GM10248 (cell line): ENCODE data around the gene TNFRSF21.
"Not testable (repeated sequence)": the region's sequence is repeated elsewhere in the genome, so short reads cannot be mapped to it uniquely, and the experiment has no call there.

Source experiments
- CTCF ChIA-PET: fragments of 300-600 bp; sonication (Branson Sonifier 250); formaldehyde crosslinking; extraction: SDS; loops from one replicate; lab custom pipeline; 2021; ENCODE audit warnings: antibody characterized with exemption; lab: Yijun Ruan, JAX
- POLR2A ChIA-PET: fragments of 350-650 bp; sonication (Branson Sonifier 250); formaldehyde crosslinking; extraction: SDS; loops from one replicate; lab custom pipeline; 2020; ENCODE audit warnings: antibody characterized with exemption; lab: Yijun Ruan, JAX
- DNase-seq: peaks from one replicate; pipeline ENCODE4 v3.0.0; 2012; ENCODE audit errors: extremely low spot score
- CTCF ChIP-seq: IDR thresholded peaks from 2 replicates; pipeline ENCODE4 v1.5.1; 2012; ENCODE audit warnings: mild to moderate bottlenecking, low read depth; ENCODE audit errors: extremely low read depth, missing control alignments, control extremely low read depth

TNFRSF21 gene

GRCh38 chr6:47343600-47343999 lies 33.9 kb upstream of the TNFRSF21 start:
- CTCF ChIA-PET, result no interaction called here
- POLR2A ChIA-PET, result no interaction called here
- no peak for TF ChIP-seq CTCF
- no peak for DNase-seq

GRCh38 chr6:47342824-47343223 lies 33.1 kb upstream of the TNFRSF21 start:
- no peak for TF ChIP-seq CTCF
- ChIA-PET POLR2A (no interaction called here), CTCF (interaction anchor here (1.3 to 1.7 kb wide), 2 partner anchors 12 to 14 kb away, joined by 4 to 6 read pairs; no protein-coding TSS in a partner anchor)
- DNase-seq, result no peak

GRCh38 chr6:47337519-47337918 lies 27.8 kb upstream of the TNFRSF21 start:
- CTCF ChIA-PET, result interaction anchor here (1.1 to 1.5 kb wide), 3 partner anchors 12 to 240 kb away, joined by 3 to 5 read pairs (median 3); no protein-coding TSS in a partner anchor
- POLR2A ChIA-PET, result no interaction called here
- no peak for TF ChIP-seq CTCF
- DNase-seq, result no peak

- POLR2A ChIA-PET, result no interaction called here
- no peak for TF ChIP-seq CTCF
- CTCF ChIA-PET, result interaction anchor here (0.8 to 1.1 kb wide), 3 partner anchors 9 to 14 kb away, joined by 3 to 5 read pairs (median 3); no protein-coding TSS in a partner anchor
- no peak for DNase-seq
Measured at GRCh38 chr6:47336334-47336733, 26.6 kb upstream of the TNFRSF21 start.

GRCh38 chr6:47335466-47335865 lies 25.8 kb upstream of the TNFRSF21 start:
- ChIA-PET CTCF (no interaction called here), POLR2A (no interaction called here)
- no peak for TF ChIP-seq CTCF
- no peak for DNase-seq

GRCh38 chr6:47334334-47334733 lies 24.6 kb upstream of the TNFRSF21 start:
- ChIA-PET POLR2A (no interaction called here), CTCF (no interaction called here)
- TF ChIP-seq CTCF, result no peak
- DNase-seq, result no peak

- CTCF ChIA-PET, result interaction anchor here (0.9 kb wide), 1 partner anchor 231 kb away, joined by 4 read pairs; no protein-coding TSS in a partner anchor
- POLR2A ChIA-PET, DNase-seq: not testable (repeated sequence)
Measured at GRCh38 chr6:47328606-47329005, 18.9 kb upstream of the TNFRSF21 start.

- POLR2A ChIA-PET, DNase-seq: not testable (repeated sequence)
- CTCF ChIA-PET, result interaction anchor here (1.1 kb wide), 1 partner anchor 8 kb away, joined by 3 read pairs; no protein-coding TSS in a partner anchor
Measured at GRCh38 chr6:47328139-47328538, 18.4 kb upstream of the TNFRSF21 start.
